NCI-H1417 (cell line): ENCODE data around the gene NIPA2.

ENCODE experiments used
- DNase-seq, 3 experiments: peaks; one replicate each; lab custom pipeline; 2025; lab: John Stamatoyannopoulos, UW

Gene NIPA2

DNA sequence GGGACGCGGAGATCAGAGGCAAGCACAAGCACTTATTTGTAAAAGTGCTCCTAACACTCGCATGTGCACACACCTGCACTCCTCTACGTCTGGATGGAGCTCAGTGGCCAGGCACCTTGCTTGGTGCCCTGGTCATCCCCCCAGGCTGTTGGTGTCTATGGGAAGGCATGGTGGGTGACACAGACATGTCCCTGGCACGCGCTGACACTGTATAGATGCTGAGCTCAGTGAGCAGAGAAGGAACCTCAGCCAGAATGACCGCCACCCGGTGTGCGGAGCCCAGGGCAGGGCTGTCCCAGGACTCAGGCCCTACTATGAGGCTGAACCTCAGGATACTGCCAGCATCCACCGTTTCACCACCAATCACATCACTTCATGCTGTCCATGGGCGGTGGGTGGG lies 64.5 kb downstream of the NIPA2 start:
- DNase-seq = no peak

DNA sequence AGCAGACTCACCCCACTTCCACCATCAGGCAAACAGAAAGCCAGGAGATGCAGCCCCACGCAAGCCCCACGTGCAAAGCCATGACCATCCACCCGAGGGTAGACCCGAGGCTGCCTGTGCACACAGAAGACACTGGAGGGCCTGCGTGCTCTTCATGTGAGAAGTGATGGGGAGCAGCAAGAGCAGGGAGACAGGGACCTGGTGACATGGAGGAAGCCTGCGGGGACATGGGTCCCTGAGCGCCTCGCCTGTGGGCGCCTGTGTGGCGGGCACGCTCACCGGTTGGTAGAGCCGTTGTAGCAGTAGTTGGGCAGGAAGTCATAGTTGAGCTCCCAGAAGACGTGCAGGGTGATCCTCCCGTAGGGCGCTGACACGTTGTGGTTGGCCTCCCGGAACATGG lies 65.0 kb downstream of the NIPA2 start:
- DNase-seq = no peak

DNA sequence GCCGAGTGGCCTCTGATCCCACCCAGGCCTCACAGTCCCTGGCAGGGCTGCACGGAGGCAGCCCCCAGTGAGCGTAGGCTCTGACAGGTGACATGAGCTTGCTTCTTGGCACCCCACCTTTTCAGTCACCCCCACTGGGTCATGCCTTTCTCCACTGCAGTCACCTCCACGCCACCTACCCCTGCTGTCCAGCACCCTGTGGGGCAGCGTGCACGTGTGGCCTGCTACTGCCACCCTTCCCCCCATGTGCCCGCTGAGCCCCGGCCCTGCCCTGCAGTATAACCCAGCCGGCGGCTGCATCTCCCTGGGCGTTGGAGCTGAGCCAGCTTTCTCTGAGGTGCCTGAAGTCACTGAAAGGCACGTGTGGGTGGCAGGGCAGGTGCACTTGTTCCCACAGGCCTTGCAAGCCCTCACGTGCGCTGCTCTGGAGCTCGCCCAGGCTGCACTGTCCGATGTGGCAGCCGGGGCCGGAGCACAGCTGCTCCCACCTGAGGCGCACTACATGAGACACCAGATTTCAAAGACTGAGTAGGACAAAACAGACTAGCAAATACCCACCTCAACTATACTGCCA lies 65.6 kb downstream of the NIPA2 start:
- peak; percentile 66 to 95 (median 85) for DNase-seq

DNA sequence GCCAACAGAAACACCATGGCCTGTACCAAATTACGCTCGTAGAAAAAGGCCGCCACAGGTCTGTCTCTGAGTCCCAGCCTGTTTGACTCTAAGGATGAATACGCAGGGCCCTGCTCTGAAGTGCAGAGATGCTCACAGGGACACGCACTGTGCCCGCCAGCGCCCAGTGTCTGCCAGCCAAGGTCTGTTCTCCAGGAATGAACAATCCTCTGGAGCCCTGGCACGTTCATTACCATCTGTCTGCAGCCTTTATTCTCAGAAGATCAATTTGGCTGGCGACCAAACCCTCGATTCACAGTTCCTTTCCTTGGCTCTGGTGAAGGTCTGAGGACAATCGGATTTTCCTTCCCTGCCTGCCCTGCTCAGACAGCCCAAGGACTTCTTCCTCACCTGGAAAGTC lies 66.3 kb downstream of the NIPA2 start:
- DNase-seq = peak in 1 of 3 experiments; percentile 56

DNA sequence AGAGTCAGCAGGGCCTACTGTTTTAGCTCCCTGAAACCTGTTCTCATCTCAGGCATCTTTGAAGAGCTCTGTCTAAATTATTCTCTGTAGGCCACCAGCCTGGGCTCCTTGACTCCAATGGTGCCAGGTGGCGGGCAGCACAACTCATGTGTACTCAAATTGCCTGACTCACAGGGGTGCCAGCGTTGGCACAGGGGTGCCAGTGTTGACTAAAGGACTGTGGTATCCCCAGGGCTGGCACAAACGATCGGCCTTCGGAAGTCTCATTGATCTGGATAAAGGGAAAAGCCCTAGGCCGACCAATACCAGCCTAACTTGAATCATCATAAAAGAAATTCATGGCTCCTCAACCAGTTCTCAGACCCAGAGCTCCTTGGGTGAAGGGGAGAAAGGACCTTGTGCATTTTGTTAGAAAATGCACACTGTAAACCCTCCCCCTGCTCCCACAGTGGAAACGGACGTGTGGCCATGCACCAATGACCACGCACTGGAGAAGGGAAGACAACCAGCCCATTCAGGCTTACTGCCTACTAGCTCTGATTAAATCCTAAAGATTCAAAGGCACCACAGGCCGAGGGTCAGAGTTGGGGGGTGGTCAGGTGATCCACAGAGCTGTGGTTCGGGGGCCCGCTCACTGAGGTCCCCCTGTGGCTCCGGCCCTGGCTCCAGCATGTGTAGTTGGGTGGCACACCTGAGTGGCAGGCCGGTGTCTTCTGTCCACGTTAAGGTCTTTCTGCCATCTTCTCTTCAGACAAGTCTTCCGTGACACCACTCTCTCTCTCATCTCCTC lies 68.9 kb downstream of the NIPA2 start:
- no peak for DNase-seq

DNA sequence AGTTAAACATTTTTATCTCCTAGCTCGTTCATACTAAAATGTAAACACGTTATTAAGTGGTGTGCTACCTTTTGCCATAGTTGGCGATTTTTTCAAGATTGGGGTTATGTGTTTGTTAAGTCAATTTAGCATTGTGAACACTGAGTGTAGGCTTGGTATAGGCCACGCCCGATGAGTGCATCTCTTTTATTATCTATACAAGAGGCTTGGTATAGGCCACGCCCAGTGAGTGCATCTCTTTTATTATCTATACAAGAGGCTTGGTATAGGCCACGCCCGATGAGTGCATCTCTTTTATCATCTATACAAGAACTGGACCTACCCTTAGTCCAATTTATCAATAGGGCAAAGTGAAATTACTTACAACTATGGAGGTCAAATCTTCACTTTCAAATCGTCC lies 70.4 kb downstream of the NIPA2 start:
- DNase-seq = no peak

DNA sequence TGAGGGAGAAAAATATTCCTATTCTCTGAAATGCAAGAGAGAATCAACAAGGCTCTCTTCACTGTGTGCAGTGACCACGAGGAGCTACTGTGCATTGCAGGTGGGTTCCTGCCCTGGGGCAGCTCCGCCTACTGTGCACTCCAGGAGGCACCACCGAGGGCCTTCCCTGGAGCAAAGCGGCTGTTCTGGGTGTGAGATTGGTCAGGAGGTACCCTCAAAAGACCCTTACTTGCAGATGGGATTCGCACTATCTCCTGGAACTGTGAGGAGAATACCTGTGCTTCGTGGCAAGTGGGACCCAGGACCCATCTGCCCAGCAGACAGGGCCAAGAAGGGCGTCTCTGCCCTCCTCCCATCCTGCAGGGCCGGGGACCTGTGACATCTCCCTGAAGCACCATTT lies 72.8 kb downstream of the NIPA2 start:
- no peak for DNase-seq

DNA sequence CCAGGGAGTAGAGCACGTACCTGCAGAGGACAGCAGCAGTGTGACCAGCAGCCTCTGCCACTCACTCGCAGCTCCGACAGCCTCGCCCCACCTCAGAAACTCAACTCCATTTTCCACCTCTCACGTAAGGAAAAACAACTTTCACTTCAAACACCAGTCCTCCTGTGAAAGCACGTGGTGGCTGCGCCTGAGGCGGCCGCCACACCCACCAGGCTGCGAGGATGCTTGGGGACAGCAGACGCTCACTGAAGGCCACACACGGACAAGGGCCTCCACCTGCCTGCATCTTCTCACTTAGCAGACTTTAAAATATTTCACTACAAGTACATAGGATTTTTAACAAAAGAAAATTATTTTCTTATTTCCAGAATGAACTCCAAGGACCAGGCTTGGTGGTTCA lies 73.8 kb downstream of the NIPA2 start:
- DNase-seq = no peak

DNA sequence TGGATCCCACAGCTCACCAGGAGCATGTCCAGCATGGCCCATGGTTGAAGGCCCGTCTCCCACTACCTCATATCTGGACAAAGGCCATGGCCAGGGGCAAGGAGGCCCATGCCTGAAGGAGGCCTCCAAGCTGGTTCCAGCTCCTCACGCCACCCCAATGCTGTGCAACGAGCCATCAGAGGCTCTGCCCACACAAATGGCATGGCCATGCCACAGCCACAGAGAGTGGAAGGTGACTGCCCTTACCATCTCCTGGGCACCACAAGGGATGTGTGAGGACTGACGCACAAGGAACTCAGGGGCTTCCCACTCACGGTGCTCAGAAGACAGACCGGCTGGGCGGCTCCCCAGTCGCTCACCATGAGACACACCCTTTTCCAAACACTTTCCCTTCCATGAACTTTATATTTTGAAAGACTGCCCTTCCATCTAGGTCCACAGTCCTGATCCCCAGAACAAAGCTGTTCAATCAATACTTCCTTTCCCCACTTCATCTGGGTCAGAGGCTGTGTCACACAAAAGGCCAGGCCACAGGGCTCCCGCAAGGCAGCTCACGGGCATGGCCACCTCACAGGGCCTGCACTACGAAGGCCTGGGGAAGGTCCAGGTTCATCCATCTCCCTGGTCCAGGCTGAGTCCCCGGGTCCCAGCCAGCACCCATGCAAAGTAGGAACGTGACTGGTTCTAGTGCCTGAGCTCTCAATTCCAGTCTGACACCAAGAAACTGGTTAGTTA lies 75.3 kb downstream of the NIPA2 start:
- DNase-seq = no peak

DNA sequence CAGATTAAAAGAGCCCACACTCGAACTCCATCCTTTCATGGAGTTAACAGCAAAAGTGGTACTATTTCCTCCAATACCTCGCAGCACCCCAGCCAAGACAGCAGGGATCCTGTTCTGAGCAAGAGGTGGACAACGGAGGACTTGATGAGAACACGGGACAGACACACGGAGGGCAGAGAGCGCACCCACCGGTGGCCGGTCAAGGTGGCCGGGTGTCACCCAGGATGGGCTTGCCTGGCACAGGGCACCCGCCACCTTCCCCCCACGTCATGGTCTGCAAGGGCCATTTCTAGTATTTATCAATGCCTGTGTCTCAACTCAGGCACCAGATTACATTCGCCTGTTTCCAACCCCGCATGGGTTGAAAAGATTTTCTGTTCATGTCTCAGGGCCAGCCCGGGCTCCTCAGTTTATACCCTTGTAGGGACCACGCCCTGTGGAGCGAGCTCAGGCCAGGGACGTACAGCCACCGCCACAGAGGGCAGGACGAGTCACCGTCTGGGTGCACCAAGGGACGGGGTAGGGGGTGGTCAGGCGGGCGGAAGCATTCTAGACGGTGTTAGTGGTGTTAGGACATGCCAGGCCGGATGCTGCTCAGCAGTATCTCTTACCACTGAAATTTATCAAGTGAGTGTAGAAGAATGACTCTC lies 77.5 kb downstream of the NIPA2 start:
- no peak for DNase-seq

DNA sequence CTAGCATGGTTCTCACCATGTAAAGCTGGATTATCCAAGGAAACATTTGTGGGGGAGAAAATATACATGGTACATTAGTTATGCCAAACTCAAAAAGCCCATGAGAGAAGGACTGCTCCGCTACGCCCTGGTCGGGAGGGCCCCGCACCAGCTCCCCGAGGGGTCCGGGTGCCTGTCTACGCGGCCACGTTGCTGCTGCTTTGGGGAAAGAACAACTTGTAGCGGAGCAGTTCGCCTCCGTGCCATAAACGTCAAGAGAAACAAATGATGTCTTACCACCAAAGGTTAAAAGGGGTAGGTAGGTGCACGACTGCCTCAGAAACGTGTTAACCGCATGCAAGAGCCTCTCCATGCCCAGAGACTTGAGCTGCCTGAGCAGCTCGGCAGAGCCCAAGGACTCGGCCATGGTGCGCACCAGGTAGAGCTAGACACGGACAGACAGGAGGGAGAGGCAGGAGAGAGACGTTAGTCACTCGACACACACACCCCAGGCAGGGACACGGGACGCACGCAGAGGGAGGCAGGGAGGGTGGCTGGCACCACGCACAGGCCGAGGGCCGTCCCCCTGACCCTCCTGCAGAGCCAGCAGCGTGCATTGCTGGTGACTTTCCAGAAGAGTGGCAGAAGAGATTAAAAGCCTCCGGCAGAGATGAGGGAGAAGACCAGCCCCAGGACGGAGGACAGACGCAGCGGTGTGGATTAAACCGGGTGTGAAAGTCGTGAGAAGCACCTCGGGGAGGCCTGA lies 78.3 kb downstream of the NIPA2 start:
- no peak for DNase-seq

DNA sequence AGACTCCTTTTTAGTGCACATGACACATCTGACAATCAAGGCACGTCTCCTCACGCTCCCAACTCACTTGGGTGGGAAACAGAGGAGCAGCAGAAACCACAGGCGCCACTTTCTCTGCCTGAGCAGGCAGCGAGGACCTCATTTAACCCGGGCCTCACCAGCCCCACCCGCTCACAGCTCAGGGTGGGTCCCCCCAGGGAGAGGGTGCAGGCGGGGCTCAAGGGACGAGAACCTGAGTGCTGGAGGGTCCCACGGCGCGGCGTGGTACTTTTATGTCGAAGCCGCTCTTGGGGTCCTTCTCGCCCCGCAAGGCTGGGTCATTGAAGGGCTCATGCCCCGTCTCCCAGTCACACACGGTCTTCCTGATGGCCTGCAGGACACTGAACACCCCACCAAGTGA lies 79.1 kb downstream of the NIPA2 start:
- DNase-seq = no peak
